Keratinocyte (primary cell): ENCODE results near the gene EPSTI1. TPM values are rescaled to one million over a fixed set of nuclear protein-coding genes. Genes with fewer than 3 reads are reported as not detected.

Experiments
- DNase-seq: peaks from one replicate; pipeline ENCODE4 v3.0.0-alpha.2; 2011; ENCODE audit warnings: low read depth, missing footprints, low spot score
- FAIRE-seq: peaks from 2 replicates; lab custom pipeline; 2011; peaks lifted over from hg19 to GRCh38; lab: Jason Lieb, UNC
- H2AFZ ChIP-seq: 2 replicates; pipeline ENCODE4 v1.6.0; 2012; ENCODE audit warnings: low read length, control low read depth, inconsistent platforms; ENCODE audit not compliant: control insufficient read depth
- H3K27ac ChIP-seq: 2 replicates; pipeline ENCODE4 v1.5.1; 2011; ENCODE audit warnings: low read length; ENCODE audit not compliant: control insufficient read depth, insufficient read depth
- H3K27me3 ChIP-seq: 3 replicates; pipeline ENCODE4 v1.6.0; 2011; ENCODE audit warnings: low read length; ENCODE audit not compliant: control insufficient read depth, insufficient read depth; ENCODE audit errors: extremely low read depth
- H3K36me3 ChIP-seq, 2 experiments: 2 replicates in 1 of 2; 3 replicates in 1 of 2; pipeline ENCODE4 v1.5.1; 2011; ENCODE audit warnings: low read length in 2 of 2, mild to moderate bottlenecking in 1 of 2; ENCODE audit not compliant: control insufficient read depth in 2 of 2, insufficient read depth in 2 of 2; ENCODE audit errors: extremely low read depth in 1 of 2
- H3K4me1 ChIP-seq: 3 replicates; pipeline ENCODE4 v1.5.1; 2011; ENCODE audit warnings: low read length; ENCODE audit not compliant: control insufficient read depth, insufficient read depth; ENCODE audit errors: extremely low read depth
- H3K4me2 ChIP-seq: 3 replicates; pipeline ENCODE4 v1.6.0; 2011; ENCODE audit warnings: low read depth, low read length; ENCODE audit not compliant: control insufficient read depth, insufficient read depth; ENCODE audit errors: extremely low read depth
- H3K4me3 ChIP-seq, 3 experiments: fragments of 200-600 bp in 1 of 3; sonication (generic) in 1 of 3; 2 replicates in 2 of 3; 3 replicates in 1 of 3; pipeline ENCODE4 v1.5.1; 2011 to 2016; ENCODE audit warnings: low read length in 3 of 3, mild to moderate bottlenecking in 3 of 3, control low read depth in 2 of 3, inconsistent platforms in 1 of 3, low read depth in 1 of 3, mixed read lengths in 1 of 3, mixed run types in 1 of 3, moderate library complexity in 1 of 3; ENCODE audit not compliant: control insufficient read depth in 2 of 3, insufficient read depth in 2 of 3; ENCODE audit errors: extremely low read depth in 1 of 3
- H3K79me2 ChIP-seq: 2 replicates; pipeline ENCODE4 v1.6.0; 2012; ENCODE audit warnings: low read length; ENCODE audit not compliant: control insufficient read depth, insufficient read depth
- H3K9ac ChIP-seq: 3 replicates; pipeline ENCODE4 v1.6.0; 2011; ENCODE audit warnings: low read length; ENCODE audit not compliant: control insufficient read depth, insufficient read depth; ENCODE audit errors: extremely low read depth
- H3K9me1 ChIP-seq: 3 replicates; pipeline ENCODE4 v1.6.0; 2011; ENCODE audit warnings: low read length; ENCODE audit not compliant: control insufficient read depth, insufficient read depth; ENCODE audit errors: extremely low read depth
- H3K9me3 ChIP-seq: 2 replicates; pipeline ENCODE4 v1.5.1; 2012; ENCODE audit warnings: low read depth, low read length; ENCODE audit not compliant: control insufficient read depth
- H4K20me1 ChIP-seq: 3 replicates; pipeline ENCODE4 v1.6.0; 2011; ENCODE audit warnings: low read length; ENCODE audit not compliant: control insufficient read depth, insufficient read depth; ENCODE audit errors: extremely low read depth
- EZH2 ChIP-seq: IDR thresholded peaks from one replicate; pipeline ENCODE4 v1.6.1; 2012; ENCODE audit warnings: inconsistent platforms, mild to moderate bottlenecking, low read length, moderate library complexity
- dilution Hi-C: fragments of 300-500 bp; cut with MboI; formaldehyde crosslinking; loops from one replicate; pipeline ENCODE4 v1.7.0; 2020; ENCODE audit warnings: low sequenced_read_pairs; ENCODE audit not compliant: extremely low pct_ligation_motif_present
- polyA plus RNA-seq, 5 experiments: library from polyadenylated mRNA; depleted of rRNA in 3 of 5; stranded (reverse) in 3 of 5; stranded (forward) in 1 of 5; unstranded in 1 of 5; fragments of >200 nt; gene quantifications; 1 replicate in 1 of 5; 2 replicates in 3 of 5; 3 replicates in 1 of 5; pipeline versions ENCODE4 v1.2.1 to v1.2.3, GENCODE V29; 2011 to 2012; ENCODE audit warnings: missing spikeins in 2 of 5, low read depth in 1 of 5, low replicate concordance in 1 of 5
- TF ChIP-seq, protein P1 (sequence below), 3 experiments: IDR thresholded peaks in 1 of 3; conservative IDR thresholded peaks in 1 of 3; optimal IDR thresholded peaks in 1 of 3; 2 replicates in 2 of 3; 3 replicates in 1 of 3; pipeline versions ENCODE3 to v1.5.1; 2011; ENCODE audit warnings: low read length in 3 of 3, mild to moderate bottlenecking in 3 of 3, moderate library complexity in 2 of 3, control low read depth in 1 of 3, inconsistent platforms in 1 of 3; ENCODE audit not compliant: insufficient read depth in 2 of 3; ENCODE audit errors: extremely low read depth in 1 of 3

Gene EPSTI1
- polyA plus RNA-seq, 1 donor (not counting 4 experiments of a cell fraction or from before 2014, with no cell fraction given): 13.0 TPM

DNA sequence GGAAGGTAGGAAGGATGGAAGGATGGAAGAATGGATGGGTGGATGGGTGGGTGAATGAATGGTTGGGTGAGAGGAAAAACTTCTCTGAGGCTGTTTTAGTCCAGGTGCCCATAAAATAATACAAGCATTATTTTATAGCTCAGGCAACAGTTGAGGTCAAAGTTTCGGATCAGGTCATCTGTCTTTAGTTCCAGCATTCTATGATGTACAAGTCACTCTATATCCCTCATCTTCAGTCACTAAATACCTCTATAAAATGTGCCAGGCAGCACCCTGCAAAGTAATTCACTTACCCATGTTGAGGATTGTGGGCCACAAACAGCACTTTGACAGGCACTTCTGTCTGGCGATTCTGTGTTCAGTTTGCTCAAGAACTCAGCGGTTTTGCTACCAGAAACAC, 66.0 kb downstream of the EPSTI1 start:
- no peak overlapping the region for H3K4me3 ChIP-seq
- dilution Hi-C loops: no loop called here
- peaks cover 3% of the 10 kb centered on the region for H3K9me1 ChIP-seq
- no peaks in the 10 kb centered on the region for H4K20me1 ChIP-seq
- no peak overlapping the region for H2AFZ ChIP-seq
- no peaks in the 10 kb centered on the region for H3K9me3 ChIP-seq
- H3K4me1 ChIP-seq: no peaks in the 10 kb centered on the region
- no peaks in the 10 kb centered on the region for H3K79me2 ChIP-seq
- H3K9ac ChIP-seq: no peak overlapping the region
- no peak overlapping the region for H3K27ac ChIP-seq
- H3K27me3 ChIP-seq: no peaks in the 10 kb centered on the region
- peaks cover 0 to 2% of the 10 kb centered on the region in 2 experiments for H3K36me3 ChIP-seq
- H3K4me2 ChIP-seq: no peak overlapping the region
- FAIRE-seq: no peak
- DNase-seq: no peak
- no peak for TF ChIP-seq EZH2
- TF ChIP-seq, protein P1, sequence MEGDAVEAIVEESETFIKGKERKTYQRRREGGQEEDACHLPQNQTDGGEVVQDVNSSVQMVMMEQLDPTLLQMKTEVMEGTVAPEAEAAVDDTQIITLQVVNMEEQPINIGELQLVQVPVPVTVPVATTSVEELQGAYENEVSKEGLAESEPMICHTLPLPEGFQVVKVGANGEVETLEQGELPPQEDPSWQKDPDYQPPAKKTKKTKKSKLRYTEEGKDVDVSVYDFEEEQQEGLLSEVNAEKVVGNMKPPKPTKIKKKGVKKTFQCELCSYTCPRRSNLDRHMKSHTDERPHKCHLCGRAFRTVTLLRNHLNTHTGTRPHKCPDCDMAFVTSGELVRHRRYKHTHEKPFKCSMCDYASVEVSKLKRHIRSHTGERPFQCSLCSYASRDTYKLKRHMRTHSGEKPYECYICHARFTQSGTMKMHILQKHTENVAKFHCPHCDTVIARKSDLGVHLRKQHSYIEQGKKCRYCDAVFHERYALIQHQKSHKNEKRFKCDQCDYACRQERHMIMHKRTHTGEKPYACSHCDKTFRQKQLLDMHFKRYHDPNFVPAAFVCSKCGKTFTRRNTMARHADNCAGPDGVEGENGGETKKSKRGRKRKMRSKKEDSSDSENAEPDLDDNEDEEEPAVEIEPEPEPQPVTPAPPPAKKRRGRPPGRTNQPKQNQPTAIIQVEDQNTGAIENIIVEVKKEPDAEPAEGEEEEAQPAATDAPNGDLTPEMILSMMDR (optimal IDR thresholded peaks at IDR 0.05 in 1 of 3, IDR thresholded peaks at IDR 0.05 in 1 of 3, conservative IDR thresholded peaks at IDR 0.05 in 1 of 3; ENCODE audit: extremely low read depth in 1 of 3, insufficient read depth in 2 of 3, low read length in 3 of 3): no peak

DNA sequence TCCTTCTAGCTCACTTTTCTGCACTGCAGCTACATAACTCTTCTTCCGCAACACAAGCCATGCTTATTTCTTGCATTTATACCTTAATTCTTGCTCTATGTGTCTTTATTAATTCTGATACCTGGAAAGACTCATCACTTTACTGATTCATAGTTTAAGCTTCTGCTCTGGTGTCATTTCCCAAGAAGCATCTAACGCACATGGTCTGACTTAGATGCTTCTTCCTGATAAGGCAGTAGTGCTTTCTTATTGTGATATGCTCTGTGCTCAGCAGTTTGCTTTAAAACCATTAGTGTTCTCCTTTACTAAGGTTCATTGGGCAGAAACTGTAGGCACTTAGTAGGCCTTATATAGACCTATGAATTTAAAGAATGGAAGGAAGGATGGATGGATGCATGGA, 66.4 kb downstream of the EPSTI1 start:
- H3K4me3 ChIP-seq: no peak overlapping the region
- dilution Hi-C loops: no loop called here
- no peak for FAIRE-seq
- H3K27me3 ChIP-seq: no peaks in the 10 kb centered on the region
- H3K36me3 ChIP-seq: peaks cover 0 to 2% of the 10 kb centered on the region in 2 experiments
- no peak overlapping the region for H2AFZ ChIP-seq
- TF ChIP-seq, protein P1 (optimal IDR thresholded peaks at IDR 0.05 in 1 of 3, IDR thresholded peaks at IDR 0.05 in 1 of 3, conservative IDR thresholded peaks at IDR 0.05 in 1 of 3; ENCODE audit: extremely low read depth in 1 of 3, insufficient read depth in 2 of 3, low read length in 3 of 3): no peak
- TF ChIP-seq EZH2: no peak
- H3K79me2 ChIP-seq: no peaks in the 10 kb centered on the region
- H3K9me3 ChIP-seq: no peaks in the 10 kb centered on the region
- H3K9me1 ChIP-seq: peaks cover 3% of the 10 kb centered on the region
- H4K20me1 ChIP-seq: no peaks in the 10 kb centered on the region
- DNase-seq: no peak
- H3K4me1 ChIP-seq: no peaks in the 10 kb centered on the region
- H3K27ac ChIP-seq: no peak overlapping the region
- no peak overlapping the region for H3K9ac ChIP-seq
- H3K4me2 ChIP-seq: no peak overlapping the region
